Activated CD8-positive, alpha-beta memory T cell treated with anti-CD3 and anti-CD28 coated beads, Interleukin-2, amount 50 U/mL, for 24 hours (primary cell): ENCODE measurements around the gene SLC25A29.
"Not testable (repeated sequence)": the region's sequence is repeated elsewhere in the genome, so short reads cannot be mapped to it uniquely, and the experiment has no call there.

Experiments used
- DNase-seq: peaks from one replicate; pipeline ENCODE4 v3.0.0-alpha.2; 2020; ENCODE audit errors: extremely low read depth

SLC25A29 gene

GRCh38 chr14:100312110-100312876, 6.0 kb upstream of the SLC25A29 start:
- DNase-seq: not testable (repeated sequence)

DNA sequence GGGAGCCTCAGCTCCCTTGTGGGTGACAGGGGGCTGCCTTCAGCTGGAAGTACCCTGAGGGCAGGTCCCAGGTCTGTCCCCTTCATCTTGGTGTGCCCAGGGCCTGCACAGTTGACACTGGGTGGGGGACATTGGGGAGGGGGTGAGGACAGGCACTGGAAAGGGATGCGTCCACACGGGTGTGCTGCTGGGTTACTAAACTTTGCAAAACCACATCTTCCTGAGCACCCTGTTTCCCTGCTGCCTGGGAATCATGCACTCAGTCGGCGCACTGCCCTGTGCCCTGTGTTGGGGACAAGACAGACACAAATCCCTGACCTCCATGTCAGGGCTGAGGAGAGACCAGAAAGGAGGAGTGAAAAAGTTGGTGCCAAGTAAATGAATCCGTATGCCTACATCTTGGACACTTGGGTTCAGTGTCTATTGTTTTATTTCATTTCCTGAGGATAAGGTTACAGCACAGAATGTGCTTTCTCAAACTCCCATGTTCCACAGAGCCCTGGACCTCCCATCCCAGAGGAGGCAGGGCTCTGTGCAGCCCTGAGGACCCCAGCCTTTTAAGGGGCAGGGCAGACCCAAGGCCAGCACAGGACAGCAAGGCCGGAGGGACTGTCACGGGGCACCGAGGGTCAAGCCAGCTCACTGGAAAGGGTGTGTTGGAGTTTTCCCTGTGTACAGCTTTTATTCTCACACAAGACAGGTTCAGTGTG, 2.9 kb upstream of the SLC25A29 start:
- no peak for DNase-seq

DNA sequence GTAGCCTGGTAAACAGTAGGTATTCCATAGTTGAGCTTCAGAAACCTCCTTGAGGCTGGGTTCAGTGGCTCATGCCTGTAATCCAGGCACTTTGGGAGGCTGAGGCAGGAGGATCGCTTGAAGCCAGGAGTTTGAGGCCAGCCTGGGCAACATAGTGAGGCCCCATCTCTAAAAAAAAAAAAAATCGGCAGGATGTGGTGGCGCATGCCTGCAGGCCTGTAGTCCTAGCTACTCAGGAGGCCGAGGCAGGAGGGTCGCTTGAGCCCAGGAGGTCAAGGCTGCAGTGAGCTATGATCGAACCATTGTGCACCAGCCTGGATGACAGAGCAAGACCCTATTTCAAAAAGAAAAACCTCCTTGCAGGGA, 2.2 kb upstream of the SLC25A29 start:
- not testable (repeated sequence) for DNase-seq

DNA sequence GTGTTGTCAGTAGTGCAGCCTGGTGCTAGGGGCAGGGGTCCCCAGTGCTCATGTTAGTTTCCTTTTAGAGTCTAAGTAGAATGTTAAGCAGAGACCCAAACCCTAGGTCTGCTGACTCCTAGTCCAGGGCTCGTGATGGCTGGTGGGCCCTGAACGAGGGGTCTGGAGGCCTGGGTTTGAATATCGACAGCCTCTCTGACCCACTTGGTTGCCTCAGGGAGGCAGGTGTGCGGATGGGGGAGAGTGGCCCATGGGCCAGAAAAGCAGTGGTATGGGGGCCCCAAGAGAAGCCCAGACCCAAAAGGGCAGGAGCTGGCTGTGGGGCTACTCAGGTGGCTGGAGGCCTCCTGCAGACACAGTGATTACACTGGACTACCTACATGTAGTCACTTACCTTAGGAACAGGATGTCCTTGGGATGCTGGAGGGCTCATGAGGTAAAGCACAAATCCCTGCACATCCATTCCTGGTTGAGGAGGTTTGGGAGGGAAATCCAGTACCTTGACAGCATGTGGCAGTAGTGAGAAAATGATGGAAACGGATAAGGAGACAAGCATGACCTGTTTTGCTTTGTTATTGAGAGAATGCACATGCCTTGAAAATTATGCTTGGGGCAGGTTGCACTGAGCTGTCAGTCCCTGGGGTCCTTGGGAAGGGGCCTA, 1.7 kb upstream of the SLC25A29 start:
- DNase-seq: no peak

DNA sequence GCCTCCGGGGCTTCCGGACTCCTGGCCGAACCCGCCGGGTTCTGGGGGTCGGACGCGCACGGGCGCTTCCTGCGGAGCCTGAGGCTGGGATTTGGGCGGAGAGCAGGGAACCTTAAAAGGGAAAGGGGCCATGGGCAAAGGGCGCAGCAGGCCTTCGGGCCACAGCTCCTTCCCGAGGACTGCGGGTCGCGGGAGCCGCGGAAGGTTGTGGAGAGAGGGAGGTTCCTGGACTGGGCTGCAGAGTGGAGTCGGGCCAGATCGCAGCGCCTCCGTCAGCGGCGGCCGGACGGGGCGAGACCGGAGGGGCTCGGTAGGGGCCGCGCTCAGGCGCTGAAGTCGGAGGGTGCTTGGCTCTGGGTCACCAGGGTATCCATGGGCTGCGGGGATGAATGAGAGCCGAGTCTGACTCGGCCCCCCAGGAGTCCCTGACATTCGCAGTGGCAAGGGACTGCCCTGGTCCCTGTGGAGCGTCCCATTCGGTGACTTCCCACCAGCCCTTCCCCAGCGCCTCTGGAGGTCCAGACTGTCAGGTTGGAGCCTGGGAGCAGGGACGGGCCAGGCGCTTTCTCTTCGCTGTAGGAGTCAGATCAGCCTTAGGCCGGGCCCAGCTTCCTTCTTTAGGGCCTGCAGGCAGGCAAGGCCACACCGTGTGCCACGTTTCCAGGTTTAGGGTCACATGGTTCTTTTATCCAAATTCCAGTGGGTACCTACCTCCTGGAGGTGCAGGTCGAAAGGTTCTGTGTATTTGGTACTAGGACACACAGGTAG, 938 bp upstream of the SLC25A29 start:
- no peak for DNase-seq

GRCh38 chr14:100305324-100306100, 732 bp downstream of the SLC25A29 start:
- DNase-seq: no peak

DNA sequence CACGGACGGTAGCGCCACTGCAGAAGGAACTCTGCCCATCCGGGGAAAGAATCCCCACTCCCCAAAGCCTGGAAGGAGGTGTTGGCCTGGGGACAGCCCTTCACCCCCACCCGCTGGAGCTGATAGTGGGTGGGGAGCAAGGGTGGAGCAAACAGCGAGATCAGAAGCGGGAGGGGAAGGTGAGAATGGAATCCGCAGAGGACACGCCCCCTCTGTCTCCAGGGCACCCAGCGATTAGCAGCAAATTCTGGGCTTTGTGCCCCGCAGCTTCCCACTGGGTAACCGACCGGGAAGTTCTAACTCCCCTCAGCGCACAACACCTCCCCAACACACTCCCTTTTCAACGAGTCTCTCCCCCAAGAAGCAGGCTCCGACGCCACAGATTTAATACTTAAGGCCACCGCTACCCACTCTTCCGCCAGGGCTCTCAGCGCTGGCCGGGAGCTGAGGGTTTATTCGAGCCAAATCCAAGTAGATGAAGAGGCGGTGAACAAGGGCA, 1.4 kb downstream of the SLC25A29 start:
- DNase-seq: no peak

DNA sequence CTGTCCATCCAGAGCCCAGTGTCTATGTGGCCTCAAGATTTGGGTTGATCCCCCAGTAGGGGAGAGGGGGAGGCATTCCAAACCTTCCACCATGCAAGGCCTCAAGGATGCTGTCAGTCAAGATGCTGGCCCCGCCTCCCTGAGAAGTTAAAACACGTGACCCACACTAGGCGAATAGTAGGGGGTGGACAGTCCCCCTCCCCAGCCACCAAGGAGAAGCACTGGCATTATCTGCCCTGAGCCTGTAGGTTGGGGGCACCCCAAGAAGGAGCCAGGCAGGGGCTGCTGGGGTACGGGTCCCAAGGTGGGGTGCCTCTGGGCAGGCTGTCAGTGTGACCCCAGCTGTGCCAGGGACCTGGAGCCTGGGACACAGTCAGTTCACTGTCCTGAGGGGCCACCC, 2.3 kb downstream of the SLC25A29 start:
- no peak for DNase-seq

DNA sequence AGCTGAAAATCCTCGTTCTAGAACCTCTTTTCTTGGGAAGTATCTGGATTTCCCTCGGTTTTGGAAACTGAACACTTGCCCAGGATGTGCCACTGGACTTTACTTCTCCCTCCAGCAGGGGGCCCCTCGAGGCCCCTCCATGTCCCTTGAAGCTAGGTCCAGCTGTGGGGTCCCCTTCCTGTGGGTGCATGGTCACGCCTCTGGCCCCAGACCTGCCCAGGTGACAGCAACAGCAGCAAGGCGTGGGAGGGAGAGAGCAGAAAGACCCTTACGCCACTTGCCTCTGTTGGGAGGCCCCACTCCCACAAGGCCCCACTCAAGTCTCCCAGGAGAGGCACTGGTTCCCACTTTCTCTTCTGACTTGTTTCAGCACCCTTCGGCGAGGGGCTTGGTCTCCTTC, 3.1 kb downstream of the SLC25A29 start:
- no peak for DNase-seq

DNA sequence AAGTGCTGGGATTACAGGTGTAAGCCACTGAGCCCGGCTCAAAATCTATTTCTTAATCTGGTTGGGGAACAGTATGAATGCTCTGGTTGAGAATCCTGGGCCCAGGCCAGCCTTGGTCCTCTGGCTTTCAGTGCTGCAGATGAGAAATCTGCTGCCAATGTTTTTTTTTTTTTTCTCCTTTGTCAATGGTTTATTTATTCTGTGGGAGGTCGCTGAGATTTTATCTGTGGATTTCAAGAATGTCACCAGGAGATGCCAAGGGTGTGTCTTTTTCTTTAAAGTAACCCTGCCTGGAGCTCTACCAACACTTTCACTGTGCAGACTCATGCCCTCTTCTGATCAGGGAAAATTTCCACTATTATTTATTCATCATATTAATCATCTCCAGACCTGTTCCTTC, 3.6 kb downstream of the SLC25A29 start:
- no peak for DNase-seq

GRCh38 chr14:100299238-100299560, 7.0 kb downstream of the SLC25A29 start:
- DNase-seq: no peak

DNA sequence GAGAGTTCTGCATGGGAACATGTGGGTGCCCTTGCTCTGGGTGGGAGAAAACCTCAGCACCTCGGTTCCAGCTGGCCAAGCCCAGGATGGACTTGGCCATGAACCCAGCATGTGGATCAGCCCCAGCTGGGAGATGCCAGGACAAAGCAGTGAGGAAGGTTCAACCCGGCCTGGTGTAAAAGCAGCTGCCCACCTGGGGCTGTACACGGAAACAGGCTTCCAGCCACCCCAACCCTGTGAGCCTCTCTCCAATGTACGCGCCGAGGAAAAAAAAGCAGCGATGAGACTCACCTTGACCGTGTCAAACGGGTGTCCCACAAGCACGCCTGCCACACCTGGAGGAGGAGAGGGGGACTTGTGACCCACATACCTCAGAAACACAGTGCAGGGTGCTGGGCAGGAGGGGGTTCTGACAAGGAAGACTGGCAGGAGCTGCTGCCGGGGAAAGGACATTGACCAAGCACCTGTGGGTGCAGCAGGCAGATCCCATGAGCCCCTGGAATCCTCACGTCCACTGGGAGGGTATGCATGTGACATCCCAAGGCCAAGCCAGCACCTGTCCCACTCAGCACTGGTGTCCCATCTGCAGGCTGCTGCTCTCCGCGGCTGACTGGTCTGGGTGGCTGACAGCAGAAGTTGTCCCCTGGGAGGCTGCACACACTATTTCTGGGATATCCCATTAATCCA, 7.5 kb downstream of the SLC25A29 start:
- DNase-seq: no peak

DNA sequence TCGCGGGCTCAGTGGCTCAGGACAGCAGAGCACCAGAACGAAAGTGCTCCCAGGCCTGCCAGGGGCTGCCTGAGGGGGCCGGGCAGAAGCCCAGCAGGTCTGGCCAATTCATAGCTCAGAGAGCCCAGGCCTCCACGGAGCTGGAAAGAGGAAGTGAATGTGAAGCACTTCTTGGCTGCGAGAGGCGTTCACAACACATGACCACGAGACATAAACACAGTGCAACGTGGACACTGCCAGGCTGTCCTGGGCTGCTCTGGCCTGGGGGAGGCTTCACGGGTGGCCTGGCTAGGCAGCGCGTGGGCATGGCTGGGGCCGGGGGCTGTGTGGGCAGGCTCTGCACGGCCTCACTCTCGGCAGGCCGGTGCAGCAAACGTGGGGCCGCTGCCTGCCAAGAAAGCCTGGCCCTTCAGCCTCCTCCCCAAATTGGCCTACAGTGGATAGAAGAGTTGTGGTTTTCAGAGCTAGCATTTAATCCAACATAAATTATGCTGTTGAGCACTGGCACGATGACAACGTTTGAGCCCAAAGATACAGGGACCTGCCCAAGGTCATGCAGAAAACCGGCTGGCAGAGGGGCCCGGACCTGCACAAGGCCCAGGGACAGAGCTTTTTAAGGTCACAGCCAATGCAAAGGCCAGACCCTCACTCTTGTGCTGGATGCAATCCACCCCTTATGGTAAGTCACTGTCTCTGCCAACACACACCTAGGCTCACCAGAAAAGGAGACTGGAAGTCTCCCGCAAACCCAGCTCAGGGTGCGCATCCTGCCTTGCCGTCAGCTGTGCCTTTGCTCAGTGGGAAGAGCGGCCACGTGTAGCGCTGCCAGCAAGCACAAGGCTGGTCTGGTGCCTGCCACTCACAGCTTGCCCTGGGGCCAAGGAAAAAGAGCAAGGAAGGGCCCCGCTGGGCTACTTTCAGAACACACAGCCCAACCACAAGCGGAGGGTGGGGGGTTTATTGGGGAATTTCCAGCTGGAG, 8.6 kb downstream of the SLC25A29 start:
- no peak for DNase-seq

DNA sequence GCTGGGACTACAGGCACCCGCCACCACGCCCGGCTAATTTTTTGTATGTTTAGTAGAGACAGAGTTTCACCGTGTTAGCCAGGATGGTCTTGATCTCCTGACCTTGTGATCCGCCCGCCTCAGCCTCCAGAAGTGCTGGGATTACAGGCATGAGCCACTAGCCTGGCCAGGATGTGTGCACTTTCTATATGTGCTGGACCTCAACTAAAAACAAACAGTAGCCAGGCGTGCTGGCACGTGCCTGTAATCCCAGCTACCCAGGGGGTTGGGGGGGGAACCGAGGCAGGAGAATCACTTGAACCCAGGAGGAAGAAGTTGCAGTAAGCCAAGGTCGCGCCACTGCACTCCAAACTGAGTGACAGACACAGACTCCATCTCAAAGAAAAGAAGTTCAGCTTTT, 9.5 kb downstream of the SLC25A29 start:
- DNase-seq: not testable (repeated sequence)

- no peak for DNase-seq
Observed at GRCh38 chr14:100296106-100296651, 10.1 kb downstream of the SLC25A29 start.

DNA sequence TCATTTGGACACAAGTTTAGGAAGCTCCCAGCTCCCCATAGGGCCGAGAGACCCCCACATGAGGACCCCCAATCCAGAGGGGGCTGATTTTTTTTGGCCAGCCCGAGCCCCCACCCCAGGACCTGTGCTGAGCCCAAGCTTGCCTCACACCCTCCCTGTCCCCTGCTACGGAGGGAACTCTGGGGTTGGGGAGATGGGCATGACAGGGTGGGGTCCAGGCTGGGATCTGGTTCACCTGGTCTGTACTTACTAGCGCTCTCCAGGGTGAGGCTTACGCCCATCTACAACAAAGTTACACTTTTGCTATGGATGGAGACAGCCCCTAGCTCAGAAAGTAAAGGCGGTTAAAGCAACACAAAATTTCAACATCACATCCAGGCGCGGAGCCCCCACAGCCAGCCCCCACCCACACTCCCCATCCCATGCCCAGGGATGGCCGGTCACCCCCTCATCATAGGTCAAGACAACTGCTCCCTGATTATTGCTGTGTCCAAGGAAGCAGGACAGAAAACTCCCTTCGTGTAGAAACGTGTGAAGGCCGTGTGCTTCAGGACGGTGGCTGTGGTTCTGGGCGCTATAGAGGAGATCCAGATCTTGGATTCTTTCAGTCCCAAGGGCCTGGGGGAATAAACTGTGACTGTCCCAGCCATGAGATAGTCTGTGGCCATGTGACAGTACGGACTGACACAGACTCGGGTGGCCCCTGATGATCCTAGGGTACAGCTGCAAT, 10.7 kb downstream of the SLC25A29 start:
- DNase-seq: no peak

GRCh38 chr14:100294963-100295330, 11.3 kb downstream of the SLC25A29 start:
- DNase-seq: no peak

GRCh38 chr14:100294213-100294962, 11.9 kb downstream of the SLC25A29 start:
- no peak for DNase-seq
